Measurements from ENCODE around the gene CEP41.

Gene CEP41

DNA sequence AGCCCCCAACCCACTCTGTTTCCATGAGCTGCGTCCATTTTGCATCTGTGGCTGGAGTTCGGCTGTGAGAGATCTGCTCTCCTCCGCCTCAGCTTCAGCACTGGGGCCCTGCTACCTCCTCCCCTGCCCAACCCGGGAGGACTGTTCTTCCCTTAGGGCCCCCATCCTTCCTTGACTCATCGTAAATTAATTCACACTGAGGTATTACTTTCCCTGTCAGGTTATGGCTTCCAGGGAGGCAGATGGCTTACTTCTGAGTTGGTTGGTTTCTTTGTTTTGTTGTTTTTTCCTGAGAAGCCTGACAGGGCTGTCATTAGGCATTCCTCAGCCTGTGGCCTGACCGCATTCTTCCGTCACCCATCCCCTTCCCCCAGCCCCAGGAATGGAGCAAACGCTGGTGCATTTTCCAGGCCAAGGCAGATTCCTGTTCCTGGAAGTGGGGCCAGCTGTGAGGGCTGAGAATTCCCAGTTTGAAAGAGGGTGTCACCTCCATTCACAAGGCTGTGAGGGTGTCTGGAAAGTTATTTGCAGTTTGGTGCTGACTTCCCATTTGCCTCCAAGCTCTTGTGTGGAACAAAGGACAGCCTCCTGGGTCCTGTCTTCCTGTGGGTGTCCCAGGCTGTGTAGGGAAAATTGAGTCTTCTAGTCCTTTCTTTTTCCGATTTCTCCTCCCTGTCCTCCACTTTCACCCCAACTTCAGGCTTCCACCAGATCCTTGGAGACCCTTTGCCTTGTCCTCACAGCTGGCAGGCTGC, 84.5 kb downstream of the CEP41 start:
- DNase-seq (ENCODE audit: low read depth in 2 of 3, low spot score in 2 of 3), result no peak

DNA sequence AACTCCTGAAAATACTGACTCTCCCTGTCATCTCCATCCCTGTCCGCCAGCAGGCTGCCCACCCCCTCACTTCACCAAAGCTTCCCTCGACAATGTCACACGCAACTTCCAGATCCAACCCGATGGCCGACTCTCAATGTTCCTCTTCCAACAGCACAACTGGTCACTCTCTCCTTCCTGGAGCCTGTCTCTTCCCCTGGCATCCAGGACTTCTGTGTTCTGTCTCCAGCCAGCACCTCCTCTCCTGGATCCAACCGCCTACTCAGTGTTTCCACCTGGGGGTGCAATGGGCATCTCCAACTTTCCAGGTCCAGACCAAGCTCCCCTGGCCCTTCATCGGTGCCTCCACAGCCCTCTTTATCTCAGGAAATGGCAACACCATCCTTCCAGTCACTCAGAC, 87.6 kb downstream of the CEP41 start:
- no peak for DNase-seq (ENCODE audit: low read depth in 2 of 3, low spot score in 2 of 3)

DNA sequence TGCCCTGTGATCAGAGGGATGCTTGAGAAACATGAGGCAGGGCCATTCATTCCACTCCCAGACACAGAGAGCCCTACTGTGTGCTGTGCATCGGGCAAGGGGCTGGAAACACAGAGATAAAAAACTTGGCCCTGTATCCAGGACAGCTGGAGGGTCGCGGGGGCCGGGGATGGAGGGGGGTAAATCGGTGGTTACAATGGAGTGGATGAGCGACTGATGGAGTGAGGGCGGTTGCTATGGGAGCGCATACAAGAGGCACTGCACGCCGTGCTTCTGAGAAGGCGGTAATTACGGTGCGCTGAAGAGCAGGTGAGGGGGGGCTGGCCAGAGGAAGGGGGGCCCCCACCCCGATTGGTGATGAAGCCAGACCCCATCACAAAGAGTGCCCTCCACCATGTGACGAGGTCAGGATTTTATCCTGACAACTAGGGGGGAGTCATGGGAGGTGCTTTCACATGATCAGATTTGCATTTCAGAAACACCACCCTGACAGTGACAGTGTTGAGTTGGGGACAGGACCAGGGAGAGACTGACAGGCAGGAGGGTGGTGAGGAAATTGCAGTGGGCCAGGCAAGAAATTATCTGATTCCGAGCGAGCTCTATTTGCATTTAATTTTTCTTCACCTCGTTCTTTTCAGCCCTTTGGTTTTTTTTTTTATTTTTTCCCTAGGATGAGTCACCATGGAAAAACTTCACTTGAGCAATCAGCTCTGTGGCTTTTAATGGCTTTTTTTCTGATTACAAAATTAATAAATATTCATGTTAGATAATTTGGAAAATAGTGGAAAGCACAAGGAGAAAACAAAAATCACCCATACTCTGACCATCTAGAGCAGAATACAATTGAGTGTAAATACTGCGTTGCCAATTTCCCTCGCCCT, 88.4 kb downstream of the CEP41 start:
- no peak for DNase-seq (ENCODE audit: low read depth in 2 of 3, low spot score in 2 of 3)

DNA sequence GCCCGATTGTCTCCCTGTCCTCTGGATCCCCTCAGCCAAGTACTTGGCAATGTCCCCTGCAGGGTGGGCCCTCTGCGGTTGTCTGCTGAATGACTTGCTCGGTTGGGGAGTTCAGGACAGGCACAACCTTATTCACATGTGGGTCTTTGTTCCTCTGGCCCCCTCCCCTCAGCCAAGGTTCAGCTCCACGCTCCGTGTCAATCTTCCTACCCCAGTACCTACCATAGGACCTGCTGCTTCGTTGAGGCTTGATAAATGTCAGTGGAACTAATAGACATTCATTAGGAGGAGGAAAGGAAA, 89.1 kb downstream of the CEP41 start:
- DNase-seq (ENCODE audit: low read depth in 2 of 3, low spot score in 2 of 3), result no peak

DNA sequence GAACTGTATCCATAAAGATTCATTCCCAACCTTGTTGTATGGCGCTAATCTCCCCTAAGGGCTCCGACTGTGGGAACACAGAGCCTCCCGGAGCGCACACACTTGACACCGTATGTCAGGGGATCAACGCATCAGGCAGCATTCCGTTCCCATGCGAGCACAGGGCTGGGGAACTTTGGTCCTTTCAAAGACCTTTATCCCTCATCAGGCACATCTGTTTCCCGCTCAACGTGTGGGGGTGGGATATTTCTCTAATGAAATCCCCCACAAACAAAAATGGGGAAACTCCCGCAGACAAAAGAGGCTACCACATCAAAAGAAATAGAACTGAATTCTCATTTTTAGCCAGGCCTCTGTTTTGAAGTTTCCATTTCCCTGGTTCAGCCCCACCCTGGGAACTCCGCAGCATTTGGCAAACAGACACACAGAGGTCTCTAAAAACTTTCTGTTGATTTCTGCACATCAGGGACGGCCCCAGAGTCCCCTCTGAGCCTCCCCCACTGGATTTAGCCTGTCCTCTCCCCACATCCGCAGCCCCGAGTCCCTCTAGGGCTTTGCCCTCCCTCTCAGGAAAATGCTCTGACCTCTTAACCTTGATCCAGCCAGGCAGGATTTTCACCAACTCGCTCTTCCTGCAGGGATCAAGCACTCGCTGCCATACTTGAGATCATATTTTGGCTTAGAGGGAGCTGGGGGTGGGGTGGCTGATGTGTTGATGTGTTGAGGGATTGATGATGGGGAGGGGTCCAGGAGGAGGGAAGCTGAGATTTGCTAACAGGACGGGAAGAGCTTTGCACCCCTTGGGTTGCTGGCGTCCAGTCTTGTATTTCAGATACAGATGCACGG, 89.6 kb downstream of the CEP41 start:
- DNase-seq (ENCODE audit: low read depth in 2 of 3, low spot score in 2 of 3), result no peak

DNA sequence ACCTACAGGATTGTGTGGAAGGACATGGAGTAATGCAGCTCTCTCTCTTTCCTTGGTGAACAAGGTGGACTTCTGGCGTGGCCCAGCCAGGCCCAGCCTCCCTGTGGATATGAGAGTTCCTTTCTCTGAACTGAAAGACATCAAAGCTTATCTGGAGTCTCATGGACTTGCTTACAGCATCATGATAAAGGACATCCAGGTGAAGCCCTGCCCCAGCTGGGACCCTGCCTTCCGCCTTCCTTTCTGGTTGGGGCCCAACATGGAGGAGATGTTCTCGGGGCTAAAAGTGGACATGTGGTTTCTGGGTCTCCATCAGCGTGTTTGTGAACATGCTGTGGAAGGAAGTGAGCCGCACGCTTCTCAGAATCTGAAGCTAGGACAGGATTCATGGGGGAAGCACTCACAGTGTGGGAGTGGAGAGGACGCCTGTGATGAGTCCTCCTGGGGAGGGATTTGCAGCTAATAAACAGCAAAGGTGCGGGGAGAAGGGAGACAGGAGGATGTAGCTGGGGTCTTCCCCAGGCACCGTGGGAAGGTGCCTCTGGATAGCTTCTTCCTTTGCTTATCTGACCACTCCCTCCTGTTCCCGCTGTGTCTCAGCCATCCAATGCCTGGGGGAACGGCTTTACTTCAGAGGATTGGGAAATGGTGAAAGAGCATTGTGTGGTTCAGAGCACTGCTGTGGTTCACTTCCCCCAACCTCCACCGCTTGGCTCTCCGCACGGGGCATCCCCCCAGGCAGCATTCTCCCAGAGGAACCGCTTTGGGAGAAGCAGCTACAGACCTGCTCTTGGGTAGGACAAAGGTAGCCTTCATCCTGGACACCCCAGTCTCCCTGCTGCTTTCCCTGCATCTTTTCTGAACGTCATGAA, 90.7 kb downstream of the CEP41 start:
- DNase-seq (ENCODE audit: low read depth in 2 of 3, low spot score in 2 of 3), result no peak

DNA sequence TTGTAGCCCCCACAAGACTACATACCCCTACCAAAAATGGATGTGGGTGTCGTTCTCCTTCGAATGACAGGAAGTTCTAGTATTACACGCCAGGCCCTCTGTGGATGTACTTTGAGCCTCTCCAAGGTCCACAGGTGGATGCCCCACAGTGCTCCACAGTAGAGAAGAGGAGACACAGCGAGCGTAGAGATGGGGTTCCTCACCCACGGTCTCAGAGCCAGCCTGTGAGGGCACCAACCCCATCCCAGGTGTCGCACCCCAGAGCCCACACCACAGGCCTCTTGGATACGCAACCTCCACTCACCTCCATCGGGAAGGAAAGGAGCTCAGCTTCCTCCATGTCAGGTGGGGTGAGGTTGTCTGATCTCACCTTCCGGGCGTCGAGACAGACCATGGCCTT, 93.9 kb downstream of the CEP41 start:
- no peak for DNase-seq (ENCODE audit: low read depth in 2 of 3, low spot score in 2 of 3)

DNA sequence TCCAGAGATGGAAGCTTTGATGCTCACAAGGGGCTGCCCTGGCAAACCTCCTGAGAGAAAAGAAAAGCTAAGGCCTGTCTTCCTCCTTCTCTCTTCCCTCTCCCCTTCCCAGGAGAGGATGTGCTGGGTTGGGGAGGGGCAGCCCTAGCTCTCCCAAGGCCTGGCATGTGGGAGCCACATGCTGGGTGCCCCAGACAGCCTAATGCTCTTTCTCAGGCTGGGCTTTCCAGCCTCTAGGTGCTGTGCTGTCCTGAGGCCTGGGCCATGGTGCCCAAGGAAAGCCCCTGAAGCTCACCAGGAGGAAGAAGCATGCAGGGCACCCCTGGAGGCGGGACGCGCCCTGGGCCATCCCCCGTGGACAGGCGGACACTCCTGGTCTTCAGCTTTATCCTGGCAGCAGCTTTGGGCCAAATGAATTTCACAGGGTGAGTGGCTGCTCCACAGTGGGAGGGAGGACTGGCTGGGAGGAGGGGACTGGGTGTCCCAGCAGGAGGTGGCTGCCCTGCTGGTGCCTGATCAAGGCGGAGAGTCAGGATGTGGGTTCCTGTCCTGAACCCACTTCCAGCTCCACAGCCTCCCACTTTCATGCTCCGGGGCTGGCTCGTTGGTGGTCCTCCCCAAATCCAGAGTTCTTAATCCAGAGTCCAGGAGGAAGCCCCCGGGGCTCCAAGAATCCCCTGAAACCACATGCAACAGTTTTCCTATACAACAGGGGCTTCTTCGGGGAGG, 94.5 kb downstream of the CEP41 start:
- DNase-seq (ENCODE audit: low read depth in 2 of 3, low spot score in 2 of 3), result no peak

DNA sequence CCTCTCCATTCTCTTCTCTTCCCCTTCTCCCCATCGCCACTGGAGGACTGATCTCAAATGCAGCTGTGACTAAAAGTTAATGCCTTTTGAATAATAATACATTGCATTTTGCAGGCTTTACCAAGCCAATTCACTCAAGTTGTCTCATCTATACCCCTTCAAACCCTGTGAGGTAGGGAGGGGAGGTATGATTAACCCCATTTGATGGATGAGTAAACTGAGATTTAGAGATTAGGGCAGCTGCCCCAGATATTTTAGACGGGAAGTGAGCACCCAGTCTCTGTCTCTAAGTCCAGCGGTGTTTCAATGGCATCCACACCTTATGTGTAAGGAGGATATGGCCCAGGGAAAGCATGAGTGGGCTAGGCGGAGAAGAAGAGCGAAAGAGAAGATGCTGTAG, 95.1 kb downstream of the CEP41 start:
- no peak for DNase-seq (ENCODE audit: low read depth in 2 of 3, low spot score in 2 of 3)

DNA sequence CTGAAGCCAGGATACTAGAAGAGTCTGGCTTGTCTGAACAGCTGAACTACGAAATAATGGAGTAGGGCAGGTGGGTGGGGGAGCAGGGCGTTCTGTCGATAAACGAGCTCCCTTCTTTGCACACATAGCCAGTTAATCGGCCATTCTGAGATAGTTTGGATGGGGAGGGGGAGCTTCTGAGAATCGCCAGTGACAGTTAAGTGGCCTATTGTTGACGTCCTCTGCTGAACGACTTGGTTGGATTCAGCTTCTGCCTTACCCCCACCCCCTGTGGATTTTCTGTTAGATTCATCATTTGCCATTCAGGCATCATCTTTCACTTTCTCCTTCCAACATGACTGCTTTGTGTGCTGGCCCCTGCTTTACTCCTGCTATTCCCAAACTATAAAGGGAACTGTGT, 95.7 kb downstream of the CEP41 start:
- DNase-seq (ENCODE audit: low read depth in 2 of 3, low spot score in 2 of 3), result no peak

DNA sequence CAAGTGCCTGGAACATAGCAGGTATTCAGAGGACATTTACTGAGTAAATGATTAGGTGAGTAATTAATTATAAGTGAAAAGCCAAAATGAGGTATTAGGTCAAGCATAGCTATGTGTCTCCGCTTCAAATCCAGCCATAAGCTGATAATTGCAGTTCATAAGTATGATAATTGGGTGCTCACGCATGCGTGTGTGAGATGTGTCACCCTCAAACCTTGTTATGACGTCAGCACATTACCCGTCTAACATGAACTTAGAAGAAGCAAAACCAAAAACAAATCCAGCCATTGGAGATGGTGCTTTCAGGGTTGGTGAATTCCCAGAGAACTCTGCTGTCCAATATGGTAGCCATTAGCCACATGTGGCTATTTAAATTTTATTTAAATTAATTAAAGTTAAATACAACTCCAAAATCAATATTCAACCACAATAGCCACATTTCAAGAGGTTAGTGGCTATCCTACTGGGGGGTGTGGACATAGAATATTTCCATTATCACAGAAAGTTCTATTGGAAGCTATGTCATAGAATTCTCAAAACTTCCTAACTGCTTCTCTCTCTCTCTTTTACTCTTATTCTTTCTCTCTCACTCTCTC, 96.4 kb downstream of the CEP41 start, which contains the start of gene CPA5:
Gene CPA5 (plus strand): TSS at position 546 of the 596 bp plus-strand sequence. CDS start 1,670 bp downstream, outside the sequence.
- DNase-seq (ENCODE audit: low read depth in 2 of 3, low spot score in 2 of 3), result no peak

Measured in activated CD8-positive, alpha-beta memory T cell treated with anti-CD3 and anti-CD28 coated beads for 48 hours (primary cell).